ENCODE results near the gene ZNF329. TPM values are rescaled to one million over a fixed set of nuclear protein-coding genes. Genes with fewer than 3 reads are reported as not detected.

Gene ZNF329
- total and polyA plus RNA-seq, 2 of the 13 experiments (the other 11 are each of a cell fraction or from before 2014, with no cell fraction given): 3.8 to 9.6 TPM

- TF ChIP-seq, protein P1, sequence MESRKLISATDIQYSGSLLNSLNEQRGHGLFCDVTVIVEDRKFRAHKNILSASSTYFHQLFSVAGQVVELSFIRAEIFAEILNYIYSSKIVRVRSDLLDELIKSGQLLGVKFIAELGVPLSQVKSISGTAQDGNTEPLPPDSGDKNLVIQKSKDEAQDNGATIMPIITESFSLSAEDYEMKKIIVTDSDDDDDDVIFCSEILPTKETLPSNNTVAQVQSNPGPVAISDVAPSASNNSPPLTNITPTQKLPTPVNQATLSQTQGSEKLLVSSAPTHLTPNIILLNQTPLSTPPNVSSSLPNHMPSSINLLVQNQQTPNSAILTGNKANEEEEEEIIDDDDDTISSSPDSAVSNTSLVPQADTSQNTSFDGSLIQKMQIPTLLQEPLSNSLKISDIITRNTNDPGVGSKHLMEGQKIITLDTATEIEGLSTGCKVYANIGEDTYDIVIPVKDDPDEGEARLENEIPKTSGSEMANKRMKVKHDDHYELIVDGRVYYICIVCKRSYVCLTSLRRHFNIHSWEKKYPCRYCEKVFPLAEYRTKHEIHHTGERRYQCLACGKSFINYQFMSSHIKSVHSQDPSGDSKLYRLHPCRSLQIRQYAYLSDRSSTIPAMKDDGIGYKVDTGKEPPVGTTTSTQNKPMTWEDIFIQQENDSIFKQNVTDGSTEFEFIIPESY (CRISPR knock-in tag; IDR thresholded peaks at IDR 0.05): peak; percentile 83; the same call in 1 of the 2 replicates
- TF ChIP-seq ZNF614 (CRISPR knock-in tag; IDR thresholded peaks at IDR 0.05; ENCODE audit: borderline replicate concordance) (no peak), SMYD3 (CRISPR knock-in tag; IDR thresholded peaks at IDR 0.05) (0 out of 2 replicates have a peak, but pooled peaks have one; percentile 80), POLR2G (IDR thresholded peaks at IDR 0.05; ENCODE audit: low read depth, low read length) (peak; percentile 79), ARID3A (IDR thresholded peaks at IDR 0.05; ENCODE audit: low read depth, low read length) (peak; percentile 52; the same call in 1 of the 2 replicates), ZBTB8A (CRISPR knock-in tag; IDR thresholded peaks at IDR 0.05; ENCODE audit: borderline replicate concordance, low read depth) (0 out of 2 replicates have a peak, but pooled peaks have one; percentile 27), FLYWCH1 (CRISPR knock-in tag; IDR thresholded peaks at IDR 0.05) (no peak), ZBTB3 (CRISPR knock-in tag; IDR thresholded peaks at IDR 0.05; ENCODE audit: borderline replicate concordance, low read depth) (peak; percentile 38; the same call in 1 of the 2 replicates), ZNF513 (CRISPR knock-in tag; conservative IDR thresholded peaks at IDR 0.05) (no peak), U2AF2 (IDR thresholded peaks at IDR 0.05; ENCODE audit: low read depth, low read length) (no peak), EZH2 (conservative IDR thresholded peaks at IDR 0.05; ENCODE audit: low read depth, low read length) (no peak), ATF1 (CRISPR knock-in tag; IDR thresholded peaks at IDR 0.05) (no peak), KMT2B (CRISPR knock-in tag; IDR thresholded peaks at IDR 0.05) (peak; percentile 64), ATRX (CRISPR knock-in tag; IDR thresholded peaks at IDR 0.05; ENCODE audit: borderline replicate concordance) (no peak), RFX3 (CRISPR knock-in tag; IDR thresholded peaks at IDR 0.05) (no peak), POGZ (CRISPR knock-in tag; IDR thresholded peaks at IDR 0.05) (peak; percentile 91), ZFP36L2 (CRISPR knock-in tag; IDR thresholded peaks at IDR 0.05) (no peak), ZFYVE20 (CRISPR knock-in tag; IDR thresholded peaks at IDR 0.05; ENCODE audit: borderline replicate concordance, low read depth) (no peak)
- TF ChIP-seq, protein P2, sequence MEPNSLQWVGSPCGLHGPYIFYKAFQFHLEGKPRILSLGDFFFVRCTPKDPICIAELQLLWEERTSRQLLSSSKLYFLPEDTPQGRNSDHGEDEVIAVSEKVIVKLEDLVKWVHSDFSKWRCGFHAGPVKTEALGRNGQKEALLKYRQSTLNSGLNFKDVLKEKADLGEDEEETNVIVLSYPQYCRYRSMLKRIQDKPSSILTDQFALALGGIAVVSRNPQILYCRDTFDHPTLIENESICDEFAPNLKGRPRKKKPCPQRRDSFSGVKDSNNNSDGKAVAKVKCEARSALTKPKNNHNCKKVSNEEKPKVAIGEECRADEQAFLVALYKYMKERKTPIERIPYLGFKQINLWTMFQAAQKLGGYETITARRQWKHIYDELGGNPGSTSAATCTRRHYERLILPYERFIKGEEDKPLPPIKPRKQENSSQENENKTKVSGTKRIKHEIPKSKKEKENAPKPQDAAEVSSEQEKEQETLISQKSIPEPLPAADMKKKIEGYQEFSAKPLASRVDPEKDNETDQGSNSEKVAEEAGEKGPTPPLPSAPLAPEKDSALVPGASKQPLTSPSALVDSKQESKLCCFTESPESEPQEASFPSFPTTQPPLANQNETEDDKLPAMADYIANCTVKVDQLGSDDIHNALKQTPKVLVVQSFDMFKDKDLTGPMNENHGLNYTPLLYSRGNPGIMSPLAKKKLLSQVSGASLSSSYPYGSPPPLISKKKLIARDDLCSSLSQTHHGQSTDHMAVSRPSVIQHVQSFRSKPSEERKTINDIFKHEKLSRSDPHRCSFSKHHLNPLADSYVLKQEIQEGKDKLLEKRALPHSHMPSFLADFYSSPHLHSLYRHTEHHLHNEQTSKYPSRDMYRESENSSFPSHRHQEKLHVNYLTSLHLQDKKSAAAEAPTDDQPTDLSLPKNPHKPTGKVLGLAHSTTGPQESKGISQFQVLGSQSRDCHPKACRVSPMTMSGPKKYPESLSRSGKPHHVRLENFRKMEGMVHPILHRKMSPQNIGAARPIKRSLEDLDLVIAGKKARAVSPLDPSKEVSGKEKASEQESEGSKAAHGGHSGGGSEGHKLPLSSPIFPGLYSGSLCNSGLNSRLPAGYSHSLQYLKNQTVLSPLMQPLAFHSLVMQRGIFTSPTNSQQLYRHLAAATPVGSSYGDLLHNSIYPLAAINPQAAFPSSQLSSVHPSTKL (CRISPR knock-in tag; IDR thresholded peaks at IDR 0.05): peak; percentile 34
These were observed 4.4 kb upstream of the ZNF329 start (continued) for GRCh38 chr19:58154679-58155648.
